Nephron progenitor cell (in vitro differentiated cells): Measurements from ENCODE around the gene IKZF3.

ENCODE experiments used
- DNase-seq: peaks from one replicate; pipeline ENCODE4 v3.0.0; 2021
- H3K27ac Mint-ChIP-seq: 2 replicates; pipeline ENCODE4 v1.8.0; 2021; ENCODE audit warnings: mild to moderate bottlenecking, moderate library complexity, mixed read lengths
- H3K27me3 Mint-ChIP-seq: 2 replicates; pipeline ENCODE4 v1.8.0; 2021; ENCODE audit warnings: mild to moderate bottlenecking, low read depth, mixed read lengths; ENCODE audit not compliant: poor library complexity
- H3K36me3 Mint-ChIP-seq: 2 replicates; pipeline ENCODE4 v1.8.0; 2021; ENCODE audit warnings: low read depth, mixed read lengths
- H3K4me1 Mint-ChIP-seq: 2 replicates; pipeline ENCODE4 v1.8.0; 2021; ENCODE audit warnings: mixed read lengths
- H3K4me3 Mint-ChIP-seq: 2 replicates; pipeline ENCODE4 v1.8.0; 2021; ENCODE audit warnings: mild to moderate bottlenecking, moderate library complexity, mixed read lengths
- H3K9me3 Mint-ChIP-seq: 2 replicates; pipeline ENCODE4 v1.8.0; 2021; ENCODE audit warnings: mild to moderate bottlenecking, moderate library complexity, mixed read lengths
- TF ChIP-seq, protein P1 (sequence below): fragments of 200-600 bp; sonication (generic); IDR thresholded peaks from 2 replicates; pipeline ENCODE4 v1.5.0; 2021; ENCODE audit warnings: antibody characterized with exemption

Gene IKZF3

DNA sequence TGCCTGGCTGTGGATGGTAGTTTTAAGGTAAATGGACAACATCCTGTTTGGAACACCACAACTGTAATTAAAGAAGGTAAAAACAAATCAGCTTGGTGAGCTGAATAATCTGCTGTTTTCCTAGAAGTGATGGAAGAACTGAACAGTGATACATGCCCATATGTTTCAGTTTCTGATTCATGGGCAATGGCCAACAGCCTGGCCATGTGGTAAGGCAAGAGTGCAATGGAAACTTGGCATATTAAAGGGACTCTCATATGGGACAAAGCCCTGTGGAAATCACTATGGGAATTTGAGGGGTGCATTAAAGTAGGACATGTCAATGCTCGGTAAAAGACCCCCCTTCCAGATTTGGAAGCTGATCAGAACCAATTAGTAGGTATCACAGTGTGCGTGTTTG lies 37.8 kb downstream of the IKZF3 start:
- Mint-ChIP-seq H3K27me3 (peaks cover 7% of the 10 kb centered on the region), H3K4me1 (no peaks in the 10 kb centered on the region), H3K9me3 (peaks cover 36% of the 10 kb centered on the region), H3K27ac (no peak overlapping the region), H3K4me3 (no peak overlapping the region), H3K36me3 (peaks cover 6% of the 10 kb centered on the region)
- no peak for DNase-seq
- TF ChIP-seq, protein P1, sequence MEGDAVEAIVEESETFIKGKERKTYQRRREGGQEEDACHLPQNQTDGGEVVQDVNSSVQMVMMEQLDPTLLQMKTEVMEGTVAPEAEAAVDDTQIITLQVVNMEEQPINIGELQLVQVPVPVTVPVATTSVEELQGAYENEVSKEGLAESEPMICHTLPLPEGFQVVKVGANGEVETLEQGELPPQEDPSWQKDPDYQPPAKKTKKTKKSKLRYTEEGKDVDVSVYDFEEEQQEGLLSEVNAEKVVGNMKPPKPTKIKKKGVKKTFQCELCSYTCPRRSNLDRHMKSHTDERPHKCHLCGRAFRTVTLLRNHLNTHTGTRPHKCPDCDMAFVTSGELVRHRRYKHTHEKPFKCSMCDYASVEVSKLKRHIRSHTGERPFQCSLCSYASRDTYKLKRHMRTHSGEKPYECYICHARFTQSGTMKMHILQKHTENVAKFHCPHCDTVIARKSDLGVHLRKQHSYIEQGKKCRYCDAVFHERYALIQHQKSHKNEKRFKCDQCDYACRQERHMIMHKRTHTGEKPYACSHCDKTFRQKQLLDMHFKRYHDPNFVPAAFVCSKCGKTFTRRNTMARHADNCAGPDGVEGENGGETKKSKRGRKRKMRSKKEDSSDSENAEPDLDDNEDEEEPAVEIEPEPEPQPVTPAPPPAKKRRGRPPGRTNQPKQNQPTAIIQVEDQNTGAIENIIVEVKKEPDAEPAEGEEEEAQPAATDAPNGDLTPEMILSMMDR = no peak

DNA sequence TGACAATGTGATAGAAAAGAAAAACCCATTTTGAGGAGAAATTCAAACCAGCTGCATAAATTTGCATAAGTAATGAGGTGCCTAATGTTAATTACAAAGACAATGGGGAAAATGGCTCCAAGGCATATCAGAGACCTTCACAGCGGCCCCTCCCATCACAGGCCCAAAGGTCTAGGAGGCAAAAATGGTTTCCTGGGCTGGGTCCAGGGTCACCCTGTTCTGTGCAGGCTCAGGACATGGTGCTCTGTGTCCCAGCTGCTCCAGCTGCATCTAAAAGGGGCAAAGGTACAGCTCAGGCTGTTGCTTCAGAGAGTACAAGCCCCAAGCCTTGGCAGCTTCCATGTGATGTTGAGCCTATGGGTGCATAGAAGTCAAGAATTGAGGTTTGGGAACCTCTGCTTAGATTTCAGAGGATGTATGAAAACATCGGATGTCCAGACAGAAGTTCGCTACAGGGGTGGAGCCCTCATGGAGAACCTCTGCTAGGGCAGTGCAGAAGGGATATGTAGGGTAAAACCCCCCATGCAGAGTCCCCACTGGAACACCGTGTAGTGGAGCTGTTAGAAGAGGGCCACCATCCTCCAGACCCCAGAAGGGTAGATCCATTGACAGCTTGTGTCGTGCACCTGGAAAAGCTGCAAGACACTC lies 40.6 kb downstream of the IKZF3 start:
- Mint-ChIP-seq H3K27me3 (peaks cover 4% of the 10 kb centered on the region), H3K9me3 (peaks cover 36% of the 10 kb centered on the region), H3K4me3 (no peak overlapping the region), H3K4me1 (no peaks in the 10 kb centered on the region), H3K27ac (no peak overlapping the region), H3K36me3 (peaks cover 6% of the 10 kb centered on the region)
- TF ChIP-seq, protein P1 = no peak
- DNase-seq = no peak

DNA sequence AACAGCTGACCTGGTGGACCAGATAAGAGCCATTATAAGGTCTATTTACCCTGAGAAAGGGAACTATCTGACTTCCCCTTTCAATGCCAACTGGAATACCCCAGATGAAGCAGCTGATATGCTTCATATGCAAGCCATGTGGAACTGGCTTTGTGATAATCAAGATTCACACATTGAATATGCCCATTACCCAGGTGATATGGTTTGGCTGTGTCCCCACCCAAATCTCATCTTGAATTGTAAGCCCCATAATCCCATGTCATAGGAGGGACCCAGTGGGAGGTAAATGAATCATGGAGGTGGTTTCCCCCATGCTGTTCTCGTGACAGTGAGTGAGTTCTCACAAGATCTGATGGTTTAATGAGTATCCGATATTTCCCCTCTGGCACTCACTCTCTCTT lies 42.1 kb downstream of the IKZF3 start:
- Mint-ChIP-seq H3K36me3 (peaks cover 6% of the 10 kb centered on the region), H3K27me3 (peaks cover 4% of the 10 kb centered on the region), H3K27ac (no peak overlapping the region), H3K9me3 (peaks cover 36% of the 10 kb centered on the region), H3K4me3 (no peak overlapping the region), H3K4me1 (no peaks in the 10 kb centered on the region)
- DNase-seq = no peak
- TF ChIP-seq, protein P1 = no peak

DNA sequence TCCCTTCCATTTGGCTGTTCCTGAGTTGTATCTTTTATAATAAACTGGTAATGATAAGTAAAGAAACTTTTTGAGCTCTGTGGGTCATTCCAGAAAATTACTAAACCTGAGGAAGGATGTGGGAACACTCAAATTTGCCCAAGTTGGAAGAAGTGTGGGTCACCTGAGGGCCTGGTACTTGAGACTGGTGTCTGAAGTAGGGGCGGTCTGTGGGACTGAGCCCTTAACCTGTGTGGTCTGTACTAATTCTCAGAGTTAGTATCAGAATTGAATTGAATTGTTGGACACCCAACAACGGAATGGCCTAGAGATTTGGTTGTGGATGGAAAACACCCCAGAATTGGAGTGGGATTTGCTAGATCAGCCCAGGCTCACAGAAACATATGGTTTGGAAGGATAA lies 43.1 kb downstream of the IKZF3 start:
- TF ChIP-seq, protein P1 = no peak
- Mint-ChIP-seq H3K4me1 (no peaks in the 10 kb centered on the region), H3K36me3 (peaks cover 6% of the 10 kb centered on the region), H3K27ac (no peak overlapping the region), H3K27me3 (peaks cover 4% of the 10 kb centered on the region), H3K9me3 (peaks cover 36% of the 10 kb centered on the region), H3K4me3 (no peak overlapping the region)
- DNase-seq = no peak

DNA sequence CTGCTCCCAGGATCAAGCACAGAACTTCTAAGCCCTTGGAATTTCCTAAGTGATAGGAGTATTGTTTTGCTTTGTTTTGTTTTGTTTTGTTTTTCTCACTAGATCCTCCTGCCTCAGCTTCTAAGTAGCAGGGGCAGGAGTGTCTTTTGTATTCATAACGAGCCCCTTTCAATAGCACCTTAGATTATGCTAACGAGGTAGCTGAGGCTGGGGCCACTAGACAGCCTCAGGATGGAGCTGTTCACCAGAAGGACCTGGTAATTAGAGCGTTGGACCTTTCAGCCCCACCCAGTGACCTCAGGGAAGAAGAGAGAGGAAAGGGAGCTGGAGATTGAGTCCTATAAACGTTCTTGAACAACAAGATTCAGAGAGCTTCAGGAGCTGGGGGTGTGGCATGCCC lies 43.6 kb downstream of the IKZF3 start:
- H3K4me1 Mint-ChIP-seq = no peaks in the 10 kb centered on the region
- TF ChIP-seq, protein P1 = no peak
- peaks cover 6% of the 10 kb centered on the region for H3K36me3 Mint-ChIP-seq
- peaks cover 34% of the 10 kb centered on the region for H3K9me3 Mint-ChIP-seq
- no peak for DNase-seq
- H3K27me3 Mint-ChIP-seq = peaks cover 4% of the 10 kb centered on the region
- H3K27ac Mint-ChIP-seq = no peak overlapping the region
- no peak overlapping the region for H3K4me3 Mint-ChIP-seq

DNA sequence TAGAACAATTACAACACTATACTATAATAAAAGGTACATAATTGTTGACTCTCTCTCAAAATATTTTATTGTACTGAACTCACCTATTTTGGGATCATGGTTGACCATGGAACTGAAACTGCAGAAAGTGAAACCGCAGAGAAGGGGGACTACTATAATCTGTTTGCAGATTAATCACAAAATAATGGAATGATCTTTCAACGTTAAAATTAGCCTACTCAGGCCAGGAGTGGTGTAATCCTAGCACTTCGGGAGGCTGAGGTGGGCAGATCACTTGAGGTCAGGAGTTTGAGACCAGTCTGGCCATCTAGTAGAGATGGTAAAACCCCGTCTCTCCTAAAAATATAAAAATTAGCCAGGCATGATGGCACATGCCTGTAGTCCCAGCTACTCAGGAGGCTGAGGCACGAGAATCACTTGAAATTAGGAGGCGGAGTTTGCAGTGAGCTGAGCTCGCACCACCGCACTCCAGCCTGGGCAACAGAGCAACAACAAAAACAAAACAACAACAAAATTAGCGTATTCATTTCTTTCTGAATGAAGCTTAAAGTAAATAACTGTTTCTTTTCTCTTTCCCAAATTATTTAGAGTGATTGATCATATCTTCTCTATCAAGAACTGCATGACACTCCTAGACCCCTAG lies 45.6 kb downstream of the IKZF3 start:
- Mint-ChIP-seq H3K36me3 (peaks cover 6% of the 10 kb centered on the region), H3K4me3 (no peak overlapping the region)
- TF ChIP-seq, protein P1 = no peak

More for the DNA sequence above, 45.6 kb downstream of the IKZF3 start:
- peaks cover 4% of the 10 kb centered on the region for H3K27me3 Mint-ChIP-seq
- peaks cover 16% of the 10 kb centered on the region for H3K4me1 Mint-ChIP-seq
- no peak overlapping the region for H3K27ac Mint-ChIP-seq
- peaks cover 14% of the 10 kb centered on the region for H3K9me3 Mint-ChIP-seq
- no peak for DNase-seq
